ENCODE results near the gene MPP4. TPM values are rescaled to one million over a fixed set of nuclear protein-coding genes. Genes with fewer than 3 reads are reported as not detected.
A peak's percentile ranks its signal among the peaks of the same experiment; 100 is the strongest.

MPP4 gene
- total and polyA plus RNA-seq, 12 donors: 0.16 to 0.25 (median 0.25) TPM; not detected in 9

DNA sequence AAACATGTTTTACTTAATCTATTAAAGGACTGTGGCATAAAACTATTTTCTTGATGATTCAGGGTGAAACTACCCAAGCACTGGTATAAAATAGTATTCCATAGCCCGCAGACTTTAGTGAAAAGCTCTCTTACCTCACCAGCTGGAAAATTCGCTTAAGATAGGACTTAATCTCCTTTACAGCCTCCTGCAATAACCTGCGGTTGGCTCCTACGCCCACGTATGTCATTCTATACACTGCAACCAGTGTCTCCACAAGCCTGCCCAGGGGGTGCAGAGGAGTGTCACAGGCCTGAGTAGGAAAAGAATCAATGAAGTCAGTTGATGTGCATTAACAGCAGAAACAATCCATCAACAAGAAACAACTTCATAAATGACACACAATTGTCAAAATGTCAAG, 11.3 kb upstream of the MPP4 start:
- Histone ChIP-seq H3K4me3 (no peak overlapping the region), H3K27me3 (no peaks in the 10 kb centered on the region), H3K27ac (no peak overlapping the region), H3K9me3 (no peaks in the 10 kb centered on the region), H3K4me1 (no peaks in the 10 kb centered on the region), H3K36me3 (peaks cover 4 to 100% (median 56%) of the 10 kb centered on the region in 9 donors)
- intact Hi-C loops (cut with DNase I): no loop called here
- no peak for DNase-seq
- no peak for ATAC-seq
- no peak for TF ChIP-seq CTCF (IDR thresholded peaks at IDR 0.05)
- 83 to 89% methylated on average over 5 of the region's 5 CpGs for WGBS, 2 donors

DNA sequence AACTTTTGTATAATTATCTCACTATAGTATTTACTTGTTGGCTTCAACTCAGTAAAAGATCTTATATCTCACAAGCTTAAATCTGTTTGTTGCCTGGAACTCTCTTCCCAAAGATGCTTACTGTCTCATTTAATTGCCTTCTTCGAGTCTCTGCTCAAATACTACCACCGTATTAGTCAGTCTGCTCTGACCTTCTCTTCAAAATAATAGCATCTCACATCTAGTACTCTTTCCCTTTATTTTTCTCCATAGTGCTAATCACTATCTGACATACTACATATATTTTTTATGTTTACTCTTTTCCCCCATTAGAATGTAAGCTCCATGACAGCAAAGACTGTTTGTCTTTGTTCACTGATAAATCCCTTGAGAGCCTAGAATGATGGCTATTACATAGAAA, 10.6 kb upstream of the MPP4 start:
- peaks cover 3 to 100% (median 56%) of the 10 kb centered on the region in 9 donors for H3K36me3 ChIP-seq
- no peaks in the 10 kb centered on the region for H3K4me1 ChIP-seq
- H3K27me3 ChIP-seq: no peaks in the 10 kb centered on the region
- no peak for TF ChIP-seq CTCF (IDR thresholded peaks at IDR 0.05)
- no peak for ATAC-seq
- no peaks in the 10 kb centered on the region for H3K9me3 ChIP-seq
- 62 to 78% methylated on average over 2 of the region's 2 CpGs for WGBS, 2 donors
- no peak for DNase-seq
- H3K27ac ChIP-seq: no peak overlapping the region
- H3K4me3 ChIP-seq: no peak overlapping the region
- intact Hi-C loops (cut with DNase I): no loop called here

DNA sequence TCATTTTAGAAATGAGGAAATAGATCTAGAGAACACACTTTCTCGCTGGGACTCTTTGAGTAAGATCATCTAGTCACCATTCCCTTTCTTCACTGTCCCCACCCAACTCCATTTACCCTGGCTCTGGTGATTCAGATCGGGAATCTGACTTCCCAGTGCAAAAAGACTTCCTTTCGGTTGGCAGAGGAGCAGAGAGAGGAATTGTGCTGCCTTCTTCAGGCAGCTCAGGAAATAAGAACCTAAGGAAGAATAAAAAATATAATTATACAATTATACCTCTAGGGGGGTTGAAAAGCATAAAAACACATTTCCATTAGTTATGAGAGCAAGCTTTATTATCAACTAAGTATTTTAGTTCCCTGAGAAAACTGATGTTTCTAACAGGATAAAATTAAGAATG, 9.3 kb upstream of the MPP4 start:
- no peak for DNase-seq
- no peak for ATAC-seq
- Histone ChIP-seq H3K27ac (no peak overlapping the region), H3K4me1 (no peaks in the 10 kb centered on the region), H3K4me3 (no peak overlapping the region), H3K9me3 (no peaks in the 10 kb centered on the region), H3K27me3 (no peaks in the 10 kb centered on the region), H3K36me3 (peaks cover 0 to 100% (median 60%) of the 10 kb centered on the region in 9 donors)
- TF ChIP-seq CTCF (IDR thresholded peaks at IDR 0.05): peak in 2 of 9 donors; percentile 12 to 32
- 63 to 68% methylated on average over 3 of the region's 3 CpGs for WGBS, 2 donors
- intact Hi-C loops (cut with DNase I): no loop called here

DNA sequence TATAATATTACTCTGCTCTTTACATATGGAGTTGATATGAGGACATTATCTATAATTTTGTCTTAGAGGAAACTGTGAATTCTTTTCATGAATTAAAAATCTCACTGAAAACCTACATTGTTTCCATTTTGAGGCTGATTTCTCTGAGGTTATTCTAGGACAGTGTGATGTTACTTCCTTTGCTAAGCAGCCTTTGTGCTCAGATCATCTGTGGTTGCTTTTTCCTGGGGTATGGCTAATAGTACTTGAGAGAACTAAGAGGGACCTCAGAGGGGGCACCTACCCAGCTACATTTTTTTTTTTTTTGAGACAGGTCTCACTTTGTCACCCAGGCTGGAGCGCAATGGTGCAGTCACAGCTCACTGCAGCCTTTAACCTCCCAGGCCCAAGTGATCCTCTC, 8.7 kb upstream of the MPP4 start:
- ATAC-seq (no peak), DNase-seq (no peak)
- no peaks in the 10 kb centered on the region for H3K9me3 ChIP-seq
- intact Hi-C loops (cut with DNase I): no loop called here
- H3K4me1 ChIP-seq: no peaks in the 10 kb centered on the region
- 87 to 96% methylated on average over 1 of the region's 1 CpG for WGBS, 2 donors
- H3K27ac ChIP-seq: no peak overlapping the region
- no peak for TF ChIP-seq CTCF (IDR thresholded peaks at IDR 0.05)
- H3K36me3 ChIP-seq: peaks cover 0 to 100% (median 62%) of the 10 kb centered on the region in 9 donors
- no peak overlapping the region for H3K4me3 ChIP-seq
- H3K27me3 ChIP-seq: no peaks in the 10 kb centered on the region
